KMS-11 (cell line): ENCODE data around the gene RASA3.

Experiments used
- H2AFZ ChIP-seq: fragments of 200-600 bp; sonication (generic); 2 replicates; pipeline ENCODE4 v1.6.1; 2016; ENCODE audit warnings: antibody characterized with exemption, mixed run types, low read depth
- H3K27ac ChIP-seq: fragments of 200-600 bp; sonication (generic); 2 replicates; pipeline ENCODE4 v1.6.1; 2016; ENCODE audit warnings: mild to moderate bottlenecking, mixed run types
- H3K27me3 ChIP-seq: fragments of 200-600 bp; sonication (generic); 2 replicates; pipeline ENCODE4 v1.6.1; 2017; ENCODE audit warnings: mild to moderate bottlenecking, low read depth, mixed run types, moderate library complexity; ENCODE audit not compliant: insufficient read depth
- H3K36me3 ChIP-seq: fragments of 200-600 bp; sonication (generic); 2 replicates; pipeline ENCODE4 v1.6.1; 2017; ENCODE audit warnings: mild to moderate bottlenecking, mixed run types; ENCODE audit not compliant: insufficient read depth
- H3K4me1 ChIP-seq: fragments of 200-600 bp; sonication (generic); 2 replicates; pipeline ENCODE4 v1.6.1; 2016; ENCODE audit warnings: mild to moderate bottlenecking, low read depth, mixed run types; ENCODE audit not compliant: poor library complexity, severe bottlenecking
- H3K4me2 ChIP-seq: fragments of 200-600 bp; sonication (generic); 2 replicates; pipeline ENCODE4 v1.7.0; 2016; ENCODE audit warnings: mild to moderate bottlenecking, mixed run types
- H3K4me3 ChIP-seq: fragments of 200-600 bp; sonication (generic); IDR thresholded peaks from 2 replicates; pipeline ENCODE4 v1.6.1; 2017; ENCODE audit warnings: low read depth, low read length, mixed read lengths; ENCODE audit not compliant: insufficient read depth
- H3K79me2 ChIP-seq: fragments of 200-600 bp; sonication (generic); 2 replicates; pipeline ENCODE4 v1.6.1; 2016; ENCODE audit warnings: low read depth, mixed run types; ENCODE audit not compliant: insufficient read depth
- H3K9ac ChIP-seq: fragments of 200-600 bp; sonication (generic); 2 replicates; pipeline ENCODE4 v1.6.1; 2016; ENCODE audit warnings: mild to moderate bottlenecking, mixed run types
- H4K20me1 ChIP-seq: fragments of 200-600 bp; sonication (generic); 2 replicates; pipeline ENCODE4 v1.6.1; 2016; ENCODE audit warnings: mild to moderate bottlenecking, mixed run types; ENCODE audit not compliant: insufficient read depth
- TF ChIP-seq, protein P1 (sequence below): fragments of 200-600 bp; sonication (generic); conservative IDR thresholded peaks from 2 replicates; pipeline ENCODE4 v1.6.1; 2017; ENCODE audit warnings: low read depth, mild to moderate bottlenecking, antibody characterized with exemption, low read length, moderate library complexity, mixed read lengths

The RASA3 gene

DNA sequence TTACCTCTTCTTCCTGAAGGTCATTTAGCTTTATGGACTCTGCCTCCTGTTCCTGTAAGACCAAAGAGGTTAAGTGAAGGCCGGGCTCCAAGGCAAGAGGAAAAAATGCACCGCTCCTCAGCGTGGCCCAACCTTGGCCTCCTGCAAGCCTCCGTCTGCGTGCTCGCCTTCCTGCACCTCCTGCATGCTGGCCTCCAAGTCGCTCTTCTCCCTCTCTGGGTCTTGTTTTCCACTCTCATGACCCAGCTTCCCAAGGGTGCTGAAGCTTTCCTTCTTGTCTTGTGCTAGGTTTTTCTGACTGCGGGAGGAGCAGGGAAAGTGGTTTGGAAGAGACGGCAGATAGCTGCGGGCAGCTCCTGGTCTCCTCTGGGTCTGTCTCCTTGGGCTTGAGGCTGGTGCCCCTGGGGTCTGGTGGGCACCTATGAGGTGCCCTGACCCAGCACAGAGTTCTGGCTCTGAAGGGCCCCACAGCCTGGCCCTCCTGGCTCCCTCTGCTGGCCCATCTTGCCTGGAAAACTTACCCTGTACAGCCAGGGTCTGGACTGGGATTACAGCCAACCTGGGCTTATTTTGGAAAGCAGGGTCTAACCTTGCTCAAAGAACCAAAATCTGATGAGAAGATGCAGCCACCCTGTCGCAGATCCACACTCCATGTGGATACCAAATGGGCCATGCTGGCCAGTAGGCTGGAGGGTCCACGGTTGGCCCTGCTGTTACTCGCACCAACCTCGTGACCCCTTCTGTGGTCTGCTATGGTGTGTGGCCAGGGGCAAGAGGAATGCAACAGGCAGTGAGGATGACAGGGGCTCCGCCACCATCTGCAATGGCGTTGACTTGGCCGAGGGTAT is 163.7 kb downstream of the RASA3 start:
- no peak overlapping the region for H2AFZ ChIP-seq
- TF ChIP-seq, protein P1, sequence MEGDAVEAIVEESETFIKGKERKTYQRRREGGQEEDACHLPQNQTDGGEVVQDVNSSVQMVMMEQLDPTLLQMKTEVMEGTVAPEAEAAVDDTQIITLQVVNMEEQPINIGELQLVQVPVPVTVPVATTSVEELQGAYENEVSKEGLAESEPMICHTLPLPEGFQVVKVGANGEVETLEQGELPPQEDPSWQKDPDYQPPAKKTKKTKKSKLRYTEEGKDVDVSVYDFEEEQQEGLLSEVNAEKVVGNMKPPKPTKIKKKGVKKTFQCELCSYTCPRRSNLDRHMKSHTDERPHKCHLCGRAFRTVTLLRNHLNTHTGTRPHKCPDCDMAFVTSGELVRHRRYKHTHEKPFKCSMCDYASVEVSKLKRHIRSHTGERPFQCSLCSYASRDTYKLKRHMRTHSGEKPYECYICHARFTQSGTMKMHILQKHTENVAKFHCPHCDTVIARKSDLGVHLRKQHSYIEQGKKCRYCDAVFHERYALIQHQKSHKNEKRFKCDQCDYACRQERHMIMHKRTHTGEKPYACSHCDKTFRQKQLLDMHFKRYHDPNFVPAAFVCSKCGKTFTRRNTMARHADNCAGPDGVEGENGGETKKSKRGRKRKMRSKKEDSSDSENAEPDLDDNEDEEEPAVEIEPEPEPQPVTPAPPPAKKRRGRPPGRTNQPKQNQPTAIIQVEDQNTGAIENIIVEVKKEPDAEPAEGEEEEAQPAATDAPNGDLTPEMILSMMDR, result no peak
- H3K27ac ChIP-seq, result no peak overlapping the region
- H3K36me3 ChIP-seq, result no peaks in the 10 kb centered on the region
- no peak overlapping the region for H3K4me2 ChIP-seq
- no peak overlapping the region for H3K4me3 ChIP-seq
- H3K4me1 ChIP-seq, result no peaks in the 10 kb centered on the region
- H3K27me3 ChIP-seq, result no peaks in the 10 kb centered on the region
- H4K20me1 ChIP-seq, result no peaks in the 10 kb centered on the region
- H3K79me2 ChIP-seq, result no peaks in the 10 kb centered on the region
- H3K9ac ChIP-seq, result no peak overlapping the region

DNA sequence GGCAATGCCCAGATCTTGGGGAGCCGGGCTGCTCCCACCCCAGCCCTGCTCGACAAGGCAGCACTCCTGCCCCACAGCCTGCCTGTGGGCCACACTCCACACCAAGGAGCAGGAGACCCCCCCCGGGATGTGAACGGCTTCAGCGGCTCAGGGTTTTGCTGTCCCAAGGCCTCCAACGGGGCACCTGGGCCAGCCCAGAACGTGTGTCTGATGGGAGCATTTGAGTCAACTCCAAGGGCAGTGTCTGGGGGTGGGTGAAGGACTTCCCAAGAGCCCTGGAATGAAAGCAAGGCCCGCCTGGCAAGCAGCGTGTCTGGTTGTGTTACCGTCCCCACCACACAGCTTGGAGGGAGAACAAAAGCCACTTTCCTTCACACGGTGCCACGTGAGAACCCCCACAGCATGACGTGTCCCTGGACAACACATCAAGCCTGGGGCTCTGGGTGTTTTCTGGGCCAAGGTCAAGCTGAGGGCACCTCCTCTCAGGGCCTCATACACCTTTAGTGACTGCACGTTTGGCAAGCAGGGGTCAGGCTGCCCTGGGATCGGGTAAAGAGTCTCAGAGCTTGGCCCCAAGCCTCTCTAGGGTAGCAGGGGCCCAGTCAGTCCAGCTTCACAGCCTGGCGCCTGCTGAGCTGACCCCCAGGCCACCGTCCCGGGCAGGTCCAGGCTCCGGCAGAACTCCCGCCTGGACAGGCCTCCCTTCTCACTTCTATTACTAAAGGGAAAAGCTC is 164.5 kb downstream of the RASA3 start:
- Histone ChIP-seq H4K20me1 (no peaks in the 10 kb centered on the region), H3K4me2 (no peak overlapping the region), H3K79me2 (no peaks in the 10 kb centered on the region), H3K9ac (no peak overlapping the region), H3K36me3 (no peaks in the 10 kb centered on the region), H2AFZ (no peak overlapping the region), H3K4me3 (no peak overlapping the region), H3K27ac (no peak overlapping the region), H3K27me3 (no peaks in the 10 kb centered on the region), H3K4me1 (no peaks in the 10 kb centered on the region)
- TF ChIP-seq, protein P1, result no peak

DNA sequence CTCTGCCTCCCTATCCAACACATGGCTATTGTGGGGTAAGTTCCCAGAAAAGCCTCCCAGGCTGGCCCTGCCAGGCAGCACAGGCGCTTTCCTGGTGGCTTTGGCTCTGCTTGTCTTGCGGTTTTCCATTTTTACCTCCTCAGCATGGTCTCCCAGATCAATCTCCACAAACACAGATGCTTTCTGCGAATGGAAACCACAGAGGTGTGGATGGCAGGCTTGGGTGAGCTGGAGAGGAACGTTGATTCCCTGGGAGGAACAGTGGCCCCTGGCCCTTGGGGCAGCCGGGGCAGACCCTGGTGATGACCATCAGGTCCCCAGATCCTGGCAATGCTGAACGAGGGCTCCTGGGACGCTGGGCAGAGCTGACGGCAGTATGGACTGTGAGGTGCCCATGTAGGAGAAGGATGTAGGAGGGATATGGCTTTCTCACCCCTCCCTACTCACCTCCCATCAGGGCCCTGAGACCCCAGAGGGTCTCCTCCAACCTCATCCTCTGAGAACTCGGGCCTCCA is 165.2 kb downstream of the RASA3 start:
- Histone ChIP-seq H3K27ac (no peak overlapping the region), H3K27me3 (no peaks in the 10 kb centered on the region), H3K36me3 (no peaks in the 10 kb centered on the region), H3K9ac (no peak overlapping the region), H4K20me1 (no peaks in the 10 kb centered on the region), H3K4me2 (no peak overlapping the region), H3K4me1 (no peaks in the 10 kb centered on the region), H3K4me3 (no peak overlapping the region), H3K79me2 (no peaks in the 10 kb centered on the region), H2AFZ (no peak overlapping the region)
- TF ChIP-seq, protein P1, result no peak

DNA sequence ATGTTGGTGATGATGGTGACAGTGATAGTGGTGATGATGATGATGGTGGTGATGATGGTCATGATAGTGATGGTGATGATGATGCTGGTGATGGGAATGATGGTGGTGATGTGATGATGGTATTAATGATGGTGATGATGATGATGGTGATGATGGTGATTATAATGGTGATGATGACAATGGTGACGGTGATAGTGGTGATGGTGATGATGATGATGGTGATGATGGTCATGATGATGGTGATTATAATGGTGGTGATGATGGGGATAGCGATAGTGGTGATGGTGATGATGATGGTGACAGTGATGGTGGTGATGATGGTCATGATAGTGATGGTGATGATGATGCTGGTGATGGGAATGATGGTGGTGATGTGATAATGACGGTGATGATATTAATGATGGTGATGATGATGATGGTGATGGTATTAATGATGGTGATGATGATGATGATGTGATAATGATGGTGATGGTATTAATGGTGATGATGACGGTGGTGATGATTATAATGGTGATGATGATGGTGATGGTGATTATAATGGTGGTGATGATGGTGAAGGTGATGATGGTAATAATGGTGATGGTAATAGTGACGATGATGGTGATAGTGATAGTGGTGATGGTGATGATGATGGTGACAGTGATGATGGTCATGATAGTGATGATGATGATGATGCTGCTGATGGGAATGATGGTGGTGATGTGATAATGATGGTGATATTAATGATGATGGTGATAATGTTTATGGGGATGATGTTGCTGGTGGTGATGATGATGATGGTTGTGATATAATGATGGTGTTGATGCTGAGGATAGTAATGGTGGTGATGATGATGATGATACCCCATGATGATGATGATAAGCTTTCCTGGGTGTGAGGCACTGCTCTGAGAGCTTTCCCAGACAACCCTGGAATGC is 166.2 kb downstream of the RASA3 start:
- H3K36me3 ChIP-seq, result no peaks in the 10 kb centered on the region
- H2AFZ ChIP-seq, result no peak overlapping the region
- H3K4me1 ChIP-seq, result no peaks in the 10 kb centered on the region
- no peak overlapping the region for H3K4me3 ChIP-seq
- no peaks in the 10 kb centered on the region for H3K79me2 ChIP-seq
- H3K27ac ChIP-seq, result no peak overlapping the region
- TF ChIP-seq, protein P1, result no peak
- no peak overlapping the region for H3K9ac ChIP-seq
- H3K27me3 ChIP-seq, result no peaks in the 10 kb centered on the region
- H3K4me2 ChIP-seq, result no peak overlapping the region
- H4K20me1 ChIP-seq, result no peaks in the 10 kb centered on the region
